ENCODE results near the gene ADAMTS16.

DNA sequence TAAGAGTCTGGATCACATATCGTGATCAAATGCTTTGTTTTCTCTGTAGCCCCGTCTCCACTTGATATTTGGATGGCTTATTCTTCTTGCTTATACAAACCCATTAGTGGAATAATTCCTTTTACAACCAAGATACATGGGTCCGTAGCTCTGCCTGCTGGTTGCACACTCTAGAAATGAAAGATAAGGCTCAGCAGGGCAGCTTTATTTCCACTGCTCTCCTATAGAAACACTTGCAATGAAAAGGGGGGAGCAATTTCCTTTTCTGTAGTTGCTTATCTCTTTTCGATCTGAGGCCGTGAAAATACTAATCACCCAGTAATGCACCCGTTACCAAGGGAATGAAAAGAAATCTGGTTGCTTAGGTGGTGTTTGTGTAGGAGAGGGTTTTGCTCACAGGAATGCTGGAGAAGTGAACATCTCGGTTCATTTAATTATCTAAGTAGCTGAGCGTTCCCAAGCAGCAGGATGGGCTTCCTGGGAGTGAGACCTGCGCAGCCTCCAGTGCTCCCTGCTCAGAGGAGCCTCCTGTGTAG is 131.7 kb downstream of the ADAMTS16 start:
- TF ChIP-seq POLR2A (IDR thresholded peaks at IDR 0.05): no peak
- TF ChIP-seq, protein P1, sequence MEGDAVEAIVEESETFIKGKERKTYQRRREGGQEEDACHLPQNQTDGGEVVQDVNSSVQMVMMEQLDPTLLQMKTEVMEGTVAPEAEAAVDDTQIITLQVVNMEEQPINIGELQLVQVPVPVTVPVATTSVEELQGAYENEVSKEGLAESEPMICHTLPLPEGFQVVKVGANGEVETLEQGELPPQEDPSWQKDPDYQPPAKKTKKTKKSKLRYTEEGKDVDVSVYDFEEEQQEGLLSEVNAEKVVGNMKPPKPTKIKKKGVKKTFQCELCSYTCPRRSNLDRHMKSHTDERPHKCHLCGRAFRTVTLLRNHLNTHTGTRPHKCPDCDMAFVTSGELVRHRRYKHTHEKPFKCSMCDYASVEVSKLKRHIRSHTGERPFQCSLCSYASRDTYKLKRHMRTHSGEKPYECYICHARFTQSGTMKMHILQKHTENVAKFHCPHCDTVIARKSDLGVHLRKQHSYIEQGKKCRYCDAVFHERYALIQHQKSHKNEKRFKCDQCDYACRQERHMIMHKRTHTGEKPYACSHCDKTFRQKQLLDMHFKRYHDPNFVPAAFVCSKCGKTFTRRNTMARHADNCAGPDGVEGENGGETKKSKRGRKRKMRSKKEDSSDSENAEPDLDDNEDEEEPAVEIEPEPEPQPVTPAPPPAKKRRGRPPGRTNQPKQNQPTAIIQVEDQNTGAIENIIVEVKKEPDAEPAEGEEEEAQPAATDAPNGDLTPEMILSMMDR (IDR thresholded peaks at IDR 0.05): no peak
- TF ChIP-seq POLR2AphosphoS5 (IDR thresholded peaks at IDR 0.05): no peak
